ENCODE results near the gene NPC1.

DNA sequence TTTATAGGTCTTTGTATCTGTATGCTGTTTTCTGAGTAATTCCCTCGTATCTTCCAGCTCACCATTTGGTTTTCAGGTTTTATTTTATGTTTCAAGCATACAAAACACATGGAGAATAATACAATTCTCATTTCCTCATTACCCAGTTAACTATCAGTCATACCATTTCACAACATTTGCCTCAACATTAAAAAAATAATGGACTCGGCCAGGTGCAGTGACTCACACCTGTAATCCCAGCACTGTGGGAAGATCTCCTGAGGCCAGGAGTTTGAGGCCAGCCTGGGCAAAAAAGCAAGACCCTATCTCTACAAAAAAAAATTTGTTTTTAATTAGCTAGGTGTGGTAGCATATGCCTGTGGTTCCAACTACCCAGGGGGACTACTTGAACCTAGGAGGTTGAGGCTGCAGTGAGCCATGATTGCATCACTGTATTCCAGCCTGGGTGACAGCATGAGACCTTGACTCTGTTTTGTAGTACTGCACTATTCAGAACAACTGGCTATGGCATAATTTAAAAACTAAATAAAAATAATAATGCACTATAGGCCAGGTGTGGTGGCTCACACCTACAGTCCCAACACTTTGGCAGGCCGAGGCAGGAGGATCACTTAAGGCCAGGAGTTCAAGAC lies 20.3 kb downstream of the NPC1 start:
- TF ChIP-seq, protein P1, sequence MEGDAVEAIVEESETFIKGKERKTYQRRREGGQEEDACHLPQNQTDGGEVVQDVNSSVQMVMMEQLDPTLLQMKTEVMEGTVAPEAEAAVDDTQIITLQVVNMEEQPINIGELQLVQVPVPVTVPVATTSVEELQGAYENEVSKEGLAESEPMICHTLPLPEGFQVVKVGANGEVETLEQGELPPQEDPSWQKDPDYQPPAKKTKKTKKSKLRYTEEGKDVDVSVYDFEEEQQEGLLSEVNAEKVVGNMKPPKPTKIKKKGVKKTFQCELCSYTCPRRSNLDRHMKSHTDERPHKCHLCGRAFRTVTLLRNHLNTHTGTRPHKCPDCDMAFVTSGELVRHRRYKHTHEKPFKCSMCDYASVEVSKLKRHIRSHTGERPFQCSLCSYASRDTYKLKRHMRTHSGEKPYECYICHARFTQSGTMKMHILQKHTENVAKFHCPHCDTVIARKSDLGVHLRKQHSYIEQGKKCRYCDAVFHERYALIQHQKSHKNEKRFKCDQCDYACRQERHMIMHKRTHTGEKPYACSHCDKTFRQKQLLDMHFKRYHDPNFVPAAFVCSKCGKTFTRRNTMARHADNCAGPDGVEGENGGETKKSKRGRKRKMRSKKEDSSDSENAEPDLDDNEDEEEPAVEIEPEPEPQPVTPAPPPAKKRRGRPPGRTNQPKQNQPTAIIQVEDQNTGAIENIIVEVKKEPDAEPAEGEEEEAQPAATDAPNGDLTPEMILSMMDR (conservative IDR thresholded peaks at IDR 0.05 in 1 of 2, IDR thresholded peaks at IDR 0.05 in 1 of 2; ENCODE audit: extremely low read depth in 1 of 2, insufficient read depth in 1 of 2, low read depth in 1 of 2, low read length in 2 of 2) = no peak
- TF ChIP-seq EZH2 (IDR thresholded peaks at IDR 0.05; ENCODE audit: borderline replicate concordance, low read length) = no peak

Measured in mammary epithelial cell (primary cell).